HepG2 (cell line): ENCODE measurements around the gene MCM8. TPM values are rescaled to one million over a fixed set of nuclear protein-coding genes. Genes with fewer than 3 reads are reported as not detected.

Source experiments
- BRCA1 ChIP-seq: sonication (generic); formaldehyde crosslinking; IDR thresholded peaks from 2 replicates; pipeline ENCODE4 v1.4.0; 2020; ENCODE audit warnings: missing genetic modification reagents
- HDAC2 ChIP-seq: sonication (generic); formaldehyde crosslinking; IDR thresholded peaks from 2 replicates; pipeline ENCODE4 v1.4.0; 2020; ENCODE audit warnings: missing genetic modification reagents
- HMGA1 ChIP-seq: sonication (generic); formaldehyde crosslinking; conservative IDR thresholded peaks from 2 replicates; pipeline ENCODE4 v1.4.0; 2020; ENCODE audit warnings: missing genetic modification reagents
- HNF4G ChIP-seq, 2 experiments: sonication (generic) in 1 of 2; formaldehyde crosslinking in 1 of 2; IDR thresholded peaks; 2 replicates each; pipeline versions ENCODE4 v1.4.0 to v1.6.1; 2011 to 2020; ENCODE audit warnings: borderline replicate concordance in 2 of 2, low read depth in 2 of 2, mild to moderate bottlenecking in 2 of 2, low read length in 1 of 2, missing genetic modification reagents in 1 of 2, moderate library complexity in 1 of 2
- HOXA5 ChIP-seq: sonication (generic); formaldehyde crosslinking; IDR thresholded peaks from 2 replicates; pipeline ENCODE4 v1.4.0; 2020; ENCODE audit warnings: missing genetic modification reagents
- KDM5B ChIP-seq: sonication (generic); formaldehyde crosslinking; IDR thresholded peaks from 2 replicates; pipeline ENCODE4 v1.4.0; 2020; ENCODE audit warnings: missing genetic modification reagents, mild to moderate bottlenecking, borderline replicate concordance
- SNRNP70 ChIP-seq: fragments of 200-400 bp; formaldehyde crosslinking; IDR thresholded peaks from 2 replicates; pipeline ENCODE4 v1.6.1; 2017; ENCODE audit warnings: mild to moderate bottlenecking, low read depth, low read length, moderate library complexity
- SRSF9 ChIP-seq: fragments of 200-400 bp; formaldehyde crosslinking; IDR thresholded peaks from 2 replicates; pipeline ENCODE4 v1.6.1; 2018; ENCODE audit warnings: borderline replicate concordance, mild to moderate bottlenecking, low read depth, low read length; ENCODE audit not compliant: insufficient read depth, poor library complexity, severe bottlenecking
- TP53 ChIP-seq: sonication (generic); formaldehyde crosslinking; conservative IDR thresholded peaks from 2 replicates; pipeline ENCODE4 v1.4.0; 2020; ENCODE audit warnings: missing genetic modification reagents
- TRIM24 ChIP-seq: sonication (generic); formaldehyde crosslinking; IDR thresholded peaks from 2 replicates; pipeline ENCODE4 v1.8.0; 2022; ENCODE audit warnings: mild to moderate bottlenecking, missing genetic modification reagents
- ZBTB44 ChIP-seq: sonication (generic); formaldehyde crosslinking; IDR thresholded peaks from 2 replicates; pipeline ENCODE4 v1.4.0; 2020; ENCODE audit warnings: missing genetic modification reagents
- ZFAT ChIP-seq: sonication (generic); formaldehyde crosslinking; conservative IDR thresholded peaks from 2 replicates; pipeline ENCODE4 v1.8.1; 2023; ENCODE audit warnings: missing genetic modification reagents, inconsistent platforms
- ZIK1 ChIP-seq: sonication (generic); formaldehyde crosslinking; IDR thresholded peaks from 2 replicates; pipeline ENCODE4 v1.5.0; 2020; ENCODE audit warnings: mild to moderate bottlenecking, low read depth, missing genetic modification reagents, borderline replicate concordance
- ZNF101 ChIP-seq: sonication (generic); formaldehyde crosslinking; IDR thresholded peaks from 2 replicates; pipeline ENCODE4 v1.4.0; 2020; ENCODE audit warnings: mild to moderate bottlenecking, low read depth, missing genetic modification reagents, borderline replicate concordance
- ZNF121 ChIP-seq: sonication (generic); formaldehyde crosslinking; IDR thresholded peaks from 2 replicates; pipeline ENCODE4 v1.5.0; 2020; ENCODE audit warnings: mild to moderate bottlenecking, missing genetic modification reagents
- ZSCAN29 ChIP-seq: sonication (generic); formaldehyde crosslinking; conservative IDR thresholded peaks from 2 replicates; pipeline ENCODE4 v1.4.0; 2020; ENCODE audit warnings: mild to moderate bottlenecking, missing genetic modification reagents
- polyA plus RNA-seq, 8 experiments: library from polyadenylated mRNA; depleted of rRNA in 3 of 8; stranded (reverse) in 7 of 8; unstranded in 1 of 8; fragments of >200 nt; fragmentation: Illumina TruSeq in 4 of 8; extraction: Trizol in 4 of 8; gene quantifications; 2 replicates each; pipeline versions ENCODE4 v1.2.1 to v1.2.3, GENCODE V29; 2011 to 2016; ENCODE audit warnings: low read depth in 4 of 8, missing spikeins in 1 of 8, mixed read lengths in 1 of 8; ENCODE audit not compliant: insufficient read depth in 1 of 8
- total RNA-seq, 5 experiments: library from RNA; depleted of rRNA; stranded (reverse); fragments of >200 nt; fragmentation: Illumina TruSeq; extraction: Trizol; gene quantifications; 2 replicates each; pipeline ENCODE4 v1.2.3, GENCODE V29; 2016; ENCODE audit warnings: low read depth in 1 of 5
- TF ChIP-seq, protein P1 (sequence below): sonication (generic); formaldehyde crosslinking; IDR thresholded peaks from 2 replicates; pipeline ENCODE4 v1.4.0; 2020; ENCODE audit warnings: missing genetic modification reagents, mild to moderate bottlenecking, borderline replicate concordance
- TF ChIP-seq, protein P2 (sequence below): sonication (generic); formaldehyde crosslinking; IDR thresholded peaks from 2 replicates; pipeline ENCODE4 v1.5.1; 2020; ENCODE audit warnings: missing genetic modification reagents, mild to moderate bottlenecking, borderline replicate concordance
- TF ChIP-seq, protein P3 (sequence below): sonication (generic); formaldehyde crosslinking; IDR thresholded peaks from 2 replicates; pipeline ENCODE4 v1.8.0; 2022; ENCODE audit warnings: missing genetic modification reagents, mild to moderate bottlenecking, borderline replicate concordance

The MCM8 gene
- total and polyA plus RNA-seq, 2 of the 13 experiments (the other 11 are each of a cell fraction or from before 2014, with no cell fraction given) = 11.5 to 59.3 TPM

DNA sequence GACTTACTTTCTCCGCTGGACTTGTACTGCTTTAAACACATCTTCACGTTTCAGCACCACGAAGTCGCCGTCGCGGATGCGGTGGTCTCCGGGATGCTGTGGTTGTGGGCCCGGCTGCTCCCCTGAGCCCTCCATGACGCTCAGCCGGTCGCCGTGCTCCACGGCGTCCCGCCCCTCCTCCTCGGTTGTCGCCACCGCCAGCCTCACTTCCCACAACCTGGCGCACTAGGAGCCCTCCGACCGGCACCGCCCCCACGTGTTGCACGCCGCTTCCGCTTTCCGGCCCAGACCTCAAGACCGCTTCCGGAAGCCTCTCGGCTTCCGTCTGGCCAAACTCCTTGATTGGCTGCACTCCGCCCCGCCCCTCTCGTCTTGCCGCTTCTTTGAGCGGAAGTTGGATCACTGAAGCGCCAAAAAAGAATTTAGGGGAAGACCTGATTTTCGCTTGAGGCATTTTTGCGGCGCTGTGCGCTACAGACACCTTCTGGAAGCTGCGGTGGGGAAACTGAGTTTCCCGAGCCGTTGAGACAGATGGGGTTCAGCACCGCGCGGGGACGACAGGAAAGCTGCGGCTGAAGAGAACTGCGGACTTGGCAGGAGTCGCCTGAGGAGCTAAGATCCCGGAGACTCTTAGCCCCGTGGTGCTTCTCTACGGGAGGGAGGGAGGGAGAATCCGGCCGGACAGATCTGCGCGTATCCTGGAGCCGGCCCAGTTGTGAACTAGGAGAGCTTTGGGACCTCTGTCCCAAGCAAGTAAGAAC is at the start of gene MCM8, which contains the start of gene TRMT6 (continued):
- TF ChIP-seq ZIK1 (CRISPR knock-in tag) = peak; percentile 77; the same call in 1 of the 2 replicates
- no peak for TF ChIP-seq ZNF121 (CRISPR knock-in tag)
- peak; percentile 77 for TF ChIP-seq ZBTB44 (CRISPR knock-in tag)
- 0 out of 2 replicates have a peak, but pooled peaks have one; percentile 31 for TF ChIP-seq ZFAT (CRISPR knock-in tag)
- TF ChIP-seq, protein P1, sequence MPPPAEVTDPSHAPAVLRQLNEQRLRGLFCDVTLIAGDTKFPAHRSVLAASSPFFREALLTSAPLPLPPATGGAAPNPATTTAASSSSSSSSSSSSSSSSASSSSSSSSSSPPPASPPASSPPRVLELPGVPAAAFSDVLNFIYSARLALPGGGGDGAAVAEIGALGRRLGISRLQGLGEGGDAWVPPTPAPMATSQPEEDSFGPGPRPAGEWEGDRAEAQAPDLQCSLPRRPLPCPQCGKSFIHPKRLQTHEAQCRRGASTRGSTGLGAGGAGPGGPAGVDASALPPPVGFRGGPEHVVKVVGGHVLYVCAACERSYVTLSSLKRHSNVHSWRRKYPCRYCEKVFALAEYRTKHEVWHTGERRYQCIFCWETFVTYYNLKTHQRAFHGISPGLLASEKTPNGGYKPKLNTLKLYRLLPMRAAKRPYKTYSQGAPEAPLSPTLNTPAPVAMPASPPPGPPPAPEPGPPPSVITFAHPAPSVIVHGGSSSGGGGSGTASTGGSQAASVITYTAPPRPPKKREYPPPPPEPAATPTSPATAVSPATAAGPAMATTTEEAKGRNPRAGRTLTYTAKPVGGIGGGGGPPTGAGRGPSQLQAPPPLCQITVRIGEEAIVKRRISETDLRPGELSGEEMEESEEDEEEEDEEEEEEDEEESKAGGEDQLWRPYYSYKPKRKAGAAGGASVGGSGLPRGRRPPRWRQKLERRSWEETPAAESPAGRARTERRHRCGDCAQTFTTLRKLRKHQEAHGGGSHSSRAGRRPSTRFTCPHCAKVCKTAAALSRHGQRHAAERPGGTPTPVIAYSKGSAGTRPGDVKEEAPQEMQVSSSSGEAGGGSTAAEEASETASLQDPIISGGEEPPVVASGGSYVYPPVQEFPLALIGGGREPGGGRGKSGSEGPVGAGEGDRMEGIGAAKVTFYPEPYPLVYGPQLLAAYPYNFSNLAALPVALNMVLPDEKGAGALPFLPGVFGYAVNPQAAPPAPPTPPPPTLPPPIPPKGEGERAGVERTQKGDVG (CRISPR knock-in tag) = peak; percentile 95
- TF ChIP-seq, protein P2, sequence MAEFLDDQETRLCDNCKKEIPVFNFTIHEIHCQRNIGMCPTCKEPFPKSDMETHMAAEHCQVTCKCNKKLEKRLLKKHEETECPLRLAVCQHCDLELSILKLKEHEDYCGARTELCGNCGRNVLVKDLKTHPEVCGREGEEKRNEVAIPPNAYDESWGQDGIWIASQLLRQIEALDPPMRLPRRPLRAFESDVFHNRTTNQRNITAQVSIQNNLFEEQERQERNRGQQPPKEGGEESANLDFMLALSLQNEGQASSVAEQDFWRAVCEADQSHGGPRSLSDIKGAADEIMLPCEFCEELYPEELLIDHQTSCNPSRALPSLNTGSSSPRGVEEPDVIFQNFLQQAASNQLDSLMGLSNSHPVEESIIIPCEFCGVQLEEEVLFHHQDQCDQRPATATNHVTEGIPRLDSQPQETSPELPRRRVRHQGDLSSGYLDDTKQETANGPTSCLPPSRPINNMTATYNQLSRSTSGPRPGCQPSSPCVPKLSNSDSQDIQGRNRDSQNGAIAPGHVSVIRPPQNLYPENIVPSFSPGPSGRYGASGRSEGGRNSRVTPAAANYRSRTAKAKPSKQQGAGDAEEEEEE (CRISPR knock-in tag) = peak; percentile 90; the same call in 1 of the 2 replicates
- TF ChIP-seq TP53 = peak; percentile 53; the same call in 1 of the 2 replicates
- TF ChIP-seq TRIM24 (CRISPR knock-in tag) = no peak
- TF ChIP-seq, protein P3, sequence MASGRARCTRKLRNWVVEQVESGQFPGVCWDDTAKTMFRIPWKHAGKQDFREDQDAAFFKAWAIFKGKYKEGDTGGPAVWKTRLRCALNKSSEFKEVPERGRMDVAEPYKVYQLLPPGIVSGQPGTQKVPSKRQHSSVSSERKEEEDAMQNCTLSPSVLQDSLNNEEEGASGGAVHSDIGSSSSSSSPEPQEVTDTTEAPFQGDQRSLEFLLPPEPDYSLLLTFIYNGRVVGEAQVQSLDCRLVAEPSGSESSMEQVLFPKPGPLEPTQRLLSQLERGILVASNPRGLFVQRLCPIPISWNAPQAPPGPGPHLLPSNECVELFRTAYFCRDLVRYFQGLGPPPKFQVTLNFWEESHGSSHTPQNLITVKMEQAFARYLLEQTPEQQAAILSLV (CRISPR knock-in tag) = peak; percentile 98
- no peak for TF ChIP-seq SRSF9
- no peak for TF ChIP-seq HMGA1 (CRISPR knock-in tag)
- TF ChIP-seq HOXA5 = peak; percentile 90
- TF ChIP-seq KDM5B = peak; percentile 99
- no peak; the same call in 1 of the 2 replicates for TF ChIP-seq BRCA1
- TF ChIP-seq HDAC2 (CRISPR knock-in tag) = peak; percentile 97
- TF ChIP-seq ZNF101 (CRISPR knock-in tag) = peak; percentile 82; the same call in 1 of the 2 replicates
- no peak for TF ChIP-seq HNF4G (IDR thresholded peaks at IDR 0.05; ENCODE audit: borderline replicate concordance, low read depth, low read length)
- no peak; the same call in 1 of the 2 replicates for TF ChIP-seq HNF4G (CRISPR knock-in tag; IDR thresholded peaks at IDR 0.05; ENCODE audit: borderline replicate concordance, low read depth)
- TF ChIP-seq SNRNP70 = no peak
- TF ChIP-seq ZSCAN29 (CRISPR knock-in tag) = peak; percentile 91; the same call in 1 of the 2 replicates
